PC-9 (cell line): ENCODE data around the gene TWSG1. TPM values are rescaled to one million over a fixed set of nuclear protein-coding genes. Genes with fewer than 3 reads are reported as not detected.

ENCODE experiments used
- BruUV-seq: library from RNA; stranded (reverse); fragments of 400-500 nt; replicated peaks from 2 replicates; lab custom pipeline; 2021; lab: Mats Ljungman, UMichigan
- CTCF ChIA-PET: fragments of 300-600 bp; sonication (Branson Sonifier 250); formaldehyde crosslinking; loops from one replicate; lab custom pipeline; 2022; ENCODE audit warnings: antibody characterized with exemption; lab: Charles Lee
- POLR2A ChIA-PET: fragments of 300-600 bp; sonication (Branson Sonifier 250); formaldehyde crosslinking; loops from one replicate; lab custom pipeline; 2022; ENCODE audit warnings: antibody characterized with exemption; ENCODE audit not compliant: unreplicated experiment; lab: Charles Lee
- DNase-seq, 2 experiments: peaks; one replicate each; pipeline versions ENCODE4 v3.0.0 to v3.0.0-alpha.2; 2015 to 2022; ENCODE audit warnings: mixed read lengths in 1 of 2
- H2AFZ ChIP-seq: fragments of 200-600 bp; sonication (generic); 2 replicates; pipeline ENCODE4 v1.8.1; 2017; ENCODE audit warnings: antibody characterized with exemption
- H3F3A ChIP-seq: fragments of 200-600 bp; sonication (generic); 2 replicates; pipeline ENCODE4 v1.8.1; 2017; ENCODE audit warnings: antibody characterized with exemption, mild to moderate bottlenecking, low read depth; ENCODE audit not compliant: insufficient read depth
- H3K27ac ChIP-seq: fragments of 200-600 bp; sonication (generic); 2 replicates; pipeline ENCODE4 v1.6.1; 2016; ENCODE audit warnings: mixed run types
- H3K27me3 ChIP-seq: fragments of 200-600 bp; sonication (generic); 2 replicates; pipeline ENCODE4 v1.6.1; 2016; ENCODE audit warnings: low read depth, mixed run types; ENCODE audit not compliant: insufficient read depth
- H3K36me3 ChIP-seq: fragments of 200-600 bp; sonication (generic); 2 replicates; pipeline ENCODE4 v1.6.1; 2016; ENCODE audit warnings: low read depth, mixed run types
- H3K4me1 ChIP-seq: fragments of 200-600 bp; sonication (generic); replicated peaks from 2 replicates; pipeline ENCODE4 v1.6.1; 2016; ENCODE audit warnings: mixed run types; ENCODE audit not compliant: insufficient read depth
- H3K4me2 ChIP-seq: fragments of 200-600 bp; sonication (generic); 2 replicates; pipeline ENCODE4 v1.6.1; 2017; ENCODE audit warnings: mixed run types
- H3K4me3 ChIP-seq: fragments of 200-600 bp; sonication (generic); 2 replicates; pipeline ENCODE4 v1.6.1; 2016; ENCODE audit warnings: mixed run types
- H3K79me2 ChIP-seq: fragments of 200-600 bp; sonication (generic); 2 replicates; pipeline ENCODE4 v1.6.1; 2017; ENCODE audit warnings: low read depth, mixed run types
- H3K9me2 ChIP-seq: fragments of 200-600 bp; sonication (generic); 2 replicates; pipeline ENCODE4 v1.8.1; 2017; ENCODE audit warnings: mild to moderate bottlenecking; ENCODE audit not compliant: insufficient read depth
- H3K9me3 ChIP-seq: fragments of 200-600 bp; sonication (generic); 2 replicates; pipeline ENCODE4 v1.8.1; 2016; ENCODE audit warnings: low read depth; ENCODE audit not compliant: insufficient read depth
- H4K20me1 ChIP-seq: fragments of 200-600 bp; sonication (generic); 2 replicates; pipeline ENCODE4 v1.8.1; 2017; ENCODE audit not compliant: insufficient read depth
- CTCF ChIP-seq: fragments of 200-600 bp; sonication (generic); conservative IDR thresholded peaks from 2 replicates; pipeline ENCODE4 v1.6.1; 2017; ENCODE audit warnings: mixed run types, antibody characterized with exemption, mild to moderate bottlenecking, moderate library complexity
- EZH2 ChIP-seq: fragments of 200-600 bp; sonication (generic); IDR thresholded peaks from 2 replicates; pipeline ENCODE4 v1.8.0; 2017; ENCODE audit warnings: antibody characterized with exemption, low read depth
- intact Hi-C: fragments of 100-400 bp; cut with micrococcal nuclease; formaldehyde crosslinking; loops from one replicate; pipeline ENCODE4 v1.10.0; 2022; ENCODE audit not compliant: unreplicated experiment
- total RNA-seq: library from RNA; stranded (reverse); gene quantifications from 2 replicates; pipeline ENCODE4 v1.2.3, GENCODE V29; 2021

The TWSG1 gene
- total RNA-seq, 1 experiment from 2014 or later, result 52.1 TPM

DNA sequence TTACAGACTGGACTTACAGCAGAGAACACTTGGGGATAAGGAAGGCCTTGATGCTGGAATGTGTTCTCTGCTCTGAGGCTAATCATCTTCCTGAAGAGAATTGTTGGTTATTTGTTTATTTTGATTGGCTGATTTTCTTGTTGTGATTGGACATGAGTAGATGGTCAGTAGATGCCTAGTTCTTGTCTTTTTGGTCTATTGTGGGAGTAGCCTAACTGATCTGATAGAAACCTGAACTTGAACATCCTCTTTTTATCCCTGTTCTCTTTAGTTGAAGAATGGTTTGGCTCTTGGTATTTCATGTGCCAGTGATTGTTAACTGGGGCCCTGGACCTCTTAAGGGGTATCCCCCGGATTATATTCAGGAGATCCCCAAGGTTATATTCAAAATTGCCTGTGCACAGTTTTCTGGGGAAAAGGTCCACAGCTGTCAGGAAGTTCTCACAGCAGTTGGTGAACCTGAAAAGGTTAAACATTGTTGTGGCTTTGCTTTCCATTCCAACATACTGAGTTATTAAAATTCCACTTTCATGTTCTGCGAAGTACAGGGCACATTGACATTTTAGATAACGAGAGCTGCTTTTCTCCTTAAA lies 13.6 kb downstream of the TWSG1 start:
- H3K79me2 ChIP-seq, result 0 out of 2 replicates have a peak, but pooled peaks cover 7% of the 10 kb centered on the region
- H3K9me2 ChIP-seq, result no peaks in the 10 kb centered on the region
- no peaks in the 10 kb centered on the region for H3K27me3 ChIP-seq
- H3K4me1 ChIP-seq, result peaks cover 19% of the 10 kb centered on the region
- H3K4me2 ChIP-seq, result peak overlapping the region; percentile 21
- no peak overlapping the region for H3K27ac ChIP-seq
- BruUV-seq, result no TSS peak
- POLR2A ChIA-PET, result no interaction called here
- DNase-seq, result no peak
- no peaks in the 10 kb centered on the region for H4K20me1 ChIP-seq
- intact Hi-C loops, result loop anchor here (5.0 kb wide), 1 partner anchor 159 kb away; no protein-coding TSS in a partner anchor
- H3K9me3 ChIP-seq, result no peaks in the 10 kb centered on the region
- TF ChIP-seq CTCF (no peak), EZH2 (no peak)
- CTCF ChIA-PET, result no interaction called here
- no peak overlapping the region for H3K4me3 ChIP-seq
- H2AFZ ChIP-seq, result no peak overlapping the region
- H3K36me3 ChIP-seq, result no peaks in the 10 kb centered on the region; the same call in 1 of the 2 replicates
- H3F3A ChIP-seq, result no peaks in the 10 kb centered on the region

GRCh38 chr18:9348766-9349165 lies 14.2 kb downstream of the TWSG1 start:
- Histone ChIP-seq H3K9me3 (no peaks in the 10 kb centered on the region; the same call in 1 of the 2 replicates), H2AFZ (no peak overlapping the region), H4K20me1 (no peaks in the 10 kb centered on the region), H3K27me3 (no peaks in the 10 kb centered on the region), H3F3A (no peaks in the 10 kb centered on the region; the same call in 1 of the 2 replicates), H3K27ac (no peak overlapping the region), H3K4me2 (peak overlapping the region; percentile 21), H3K79me2 (0 out of 2 replicates have a peak, but pooled peaks cover 7% of the 10 kb centered on the region), H3K9me2 (no peaks in the 10 kb centered on the region), H3K4me3 (no peak overlapping the region), H3K36me3 (no peaks in the 10 kb centered on the region; the same call in 1 of the 2 replicates), H3K4me1 (peaks cover 19% of the 10 kb centered on the region)
- DNase-seq, result no peak
- CTCF ChIA-PET, result no interaction called here
- intact Hi-C loops, result loop anchor here (5.0 kb wide), 1 partner anchor 159 kb away; no protein-coding TSS in a partner anchor
- POLR2A ChIA-PET, result no interaction called here
- no TSS peak for BruUV-seq
- TF ChIP-seq CTCF (no peak), EZH2 (no peak)

DNA sequence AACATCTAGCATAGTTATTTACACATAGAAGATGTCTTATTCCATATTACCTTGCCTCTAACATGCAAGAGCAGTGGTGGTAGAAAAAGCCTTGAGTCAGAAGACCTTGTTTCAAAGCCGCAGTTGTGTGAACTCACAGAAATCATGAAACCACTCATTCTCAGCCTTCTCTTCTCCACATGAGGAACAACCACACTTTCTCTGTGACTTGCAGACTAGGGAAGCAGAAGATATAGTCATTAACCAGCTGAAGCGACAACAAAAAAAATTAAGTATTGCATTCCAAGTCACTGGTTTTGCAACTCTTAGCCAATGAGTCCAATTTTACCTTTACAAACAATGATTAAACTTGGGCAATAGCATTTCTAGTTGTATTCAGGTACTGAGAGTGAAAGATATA lies 19.0 kb downstream of the TWSG1 start:
- Histone ChIP-seq H3K4me2 (no peak overlapping the region), H3K27me3 (no peaks in the 10 kb centered on the region), H3K79me2 (0 out of 2 replicates have a peak, but pooled peaks cover 7% of the 10 kb centered on the region), H3K4me1 (peaks cover 7% of the 10 kb centered on the region), H3K4me3 (no peak overlapping the region), H2AFZ (no peak overlapping the region), H4K20me1 (no peaks in the 10 kb centered on the region), H3K27ac (no peak overlapping the region), H3F3A (no peaks in the 10 kb centered on the region; the same call in 1 of the 2 replicates), H3K9me2 (no peaks in the 10 kb centered on the region), H3K9me3 (peaks cover 4% of the 10 kb centered on the region; the same call in 1 of the 2 replicates), H3K36me3 (no peaks in the 10 kb centered on the region)
- no peak for DNase-seq
- CTCF ChIA-PET, result no interaction called here
- BruUV-seq, result no TSS peak
- intact Hi-C loops, result no loop called here
- POLR2A ChIA-PET, result no interaction called here
- no peak for TF ChIP-seq CTCF
- TF ChIP-seq EZH2, result no peak
